Mesothelial cell of epicardium (in vitro differentiated cells): ENCODE measurements around the gene GPR155. TPM values are rescaled to one million over a fixed set of nuclear protein-coding genes. Genes with fewer than 3 reads are reported as not detected.
"Not testable (repeated sequence)": the region's sequence is repeated elsewhere in the genome, so short reads cannot be mapped to it uniquely, and the experiment has no call there.

Source experiments
- DNase-seq, 2 experiments: peaks; one replicate each; pipeline ENCODE4 v3.0.0; 2021; ENCODE audit warnings: low spot score in 2 of 2; ENCODE audit not compliant: unreplicated experiment in 2 of 2
- H3K27ac Mint-ChIP-seq: 2 replicates; pipeline ENCODE4 v1.8.0; 2021; ENCODE audit warnings: mixed read lengths
- H3K27me3 Mint-ChIP-seq: 2 replicates; pipeline ENCODE4 v1.8.0; 2021; ENCODE audit warnings: low read depth, mixed read lengths
- H3K36me3 Mint-ChIP-seq: 2 replicates; pipeline ENCODE4 v1.8.0; 2021; ENCODE audit warnings: mixed read lengths
- H3K4me1 Mint-ChIP-seq: 2 replicates; pipeline ENCODE4 v1.8.0; 2021; ENCODE audit warnings: mixed read lengths
- H3K4me3 Mint-ChIP-seq: 2 replicates; pipeline ENCODE4 v1.8.0; 2021; ENCODE audit warnings: mild to moderate bottlenecking, moderate library complexity, mixed read lengths
- H3K9me3 Mint-ChIP-seq: 2 replicates; pipeline ENCODE4 v1.8.0; 2021; ENCODE audit warnings: mixed read lengths
- total RNA-seq: library from RNA; stranded (reverse); gene quantifications from 3 replicates; pipeline ENCODE4 v1.2.1, GENCODE V29; 2021
- TF ChIP-seq, protein P1 (sequence below): fragments of 200-600 bp; sonication (generic); IDR thresholded peaks from one replicate; pipeline ENCODE4 v1.5.0; 2021; ENCODE audit warnings: antibody characterized with exemption; ENCODE audit not compliant: unreplicated experiment

The GPR155 gene
- total RNA-seq, 1 donor from 2014 or later = 4.4 TPM

DNA sequence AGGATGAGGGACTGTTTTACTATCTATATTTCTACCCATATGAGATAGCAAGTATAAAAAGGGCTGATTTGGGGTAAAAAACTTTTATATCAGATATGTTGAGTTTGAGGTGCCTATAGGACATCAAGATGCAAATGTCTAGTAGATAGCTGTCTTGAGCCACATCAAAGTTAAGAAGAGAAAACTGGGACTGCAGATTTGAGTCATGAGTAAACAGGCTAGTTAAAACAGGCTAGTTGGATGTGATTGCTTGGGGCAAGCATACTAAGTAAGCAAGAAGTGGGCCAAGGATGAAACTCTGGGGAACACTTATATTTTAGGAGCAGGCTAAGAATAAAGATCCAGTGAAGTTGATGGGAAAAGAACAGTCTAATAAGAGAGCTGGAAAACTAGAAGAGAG lies 94.1 kb downstream of the GPR155 start:
- no peak for DNase-seq
- no peak overlapping the region for H3K27ac Mint-ChIP-seq
- H3K36me3 Mint-ChIP-seq = peaks cover 22% of the 10 kb centered on the region
- H3K4me1 Mint-ChIP-seq = peaks cover 33% of the 10 kb centered on the region
- H3K4me3 Mint-ChIP-seq = no peak overlapping the region
- H3K27me3 Mint-ChIP-seq = no peaks in the 10 kb centered on the region
- H3K9me3 Mint-ChIP-seq = no peaks in the 10 kb centered on the region
- TF ChIP-seq, protein P1, sequence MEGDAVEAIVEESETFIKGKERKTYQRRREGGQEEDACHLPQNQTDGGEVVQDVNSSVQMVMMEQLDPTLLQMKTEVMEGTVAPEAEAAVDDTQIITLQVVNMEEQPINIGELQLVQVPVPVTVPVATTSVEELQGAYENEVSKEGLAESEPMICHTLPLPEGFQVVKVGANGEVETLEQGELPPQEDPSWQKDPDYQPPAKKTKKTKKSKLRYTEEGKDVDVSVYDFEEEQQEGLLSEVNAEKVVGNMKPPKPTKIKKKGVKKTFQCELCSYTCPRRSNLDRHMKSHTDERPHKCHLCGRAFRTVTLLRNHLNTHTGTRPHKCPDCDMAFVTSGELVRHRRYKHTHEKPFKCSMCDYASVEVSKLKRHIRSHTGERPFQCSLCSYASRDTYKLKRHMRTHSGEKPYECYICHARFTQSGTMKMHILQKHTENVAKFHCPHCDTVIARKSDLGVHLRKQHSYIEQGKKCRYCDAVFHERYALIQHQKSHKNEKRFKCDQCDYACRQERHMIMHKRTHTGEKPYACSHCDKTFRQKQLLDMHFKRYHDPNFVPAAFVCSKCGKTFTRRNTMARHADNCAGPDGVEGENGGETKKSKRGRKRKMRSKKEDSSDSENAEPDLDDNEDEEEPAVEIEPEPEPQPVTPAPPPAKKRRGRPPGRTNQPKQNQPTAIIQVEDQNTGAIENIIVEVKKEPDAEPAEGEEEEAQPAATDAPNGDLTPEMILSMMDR = no peak

DNA sequence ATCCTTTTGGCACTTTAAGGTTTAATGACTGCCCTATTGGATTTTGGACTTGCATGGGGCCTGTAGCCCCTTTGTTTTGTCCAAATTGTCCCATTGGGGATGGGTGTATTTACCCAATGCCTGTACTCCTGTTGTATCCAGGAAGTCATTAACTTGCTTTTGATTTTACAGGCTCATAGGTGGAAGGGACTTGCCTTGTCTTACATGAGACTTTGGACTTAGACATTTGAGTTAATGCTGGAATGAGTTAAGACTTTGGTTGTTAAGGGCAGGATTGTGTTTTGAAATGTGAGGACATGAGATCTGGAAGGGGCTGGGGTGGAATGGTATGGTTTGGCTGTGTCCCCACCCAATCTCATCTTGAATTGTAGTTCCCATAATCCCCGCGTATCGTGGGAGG lies 96.5 kb downstream of the GPR155 start:
- H3K9me3 Mint-ChIP-seq, H3K27me3 Mint-ChIP-seq, H3K27ac Mint-ChIP-seq, H3K4me3 Mint-ChIP-seq, DNase-seq: not testable (repeated sequence)
- Mint-ChIP-seq H3K36me3 (peaks cover 33% of the 10 kb centered on the region), H3K4me1 (peaks cover 22% of the 10 kb centered on the region)

DNA sequence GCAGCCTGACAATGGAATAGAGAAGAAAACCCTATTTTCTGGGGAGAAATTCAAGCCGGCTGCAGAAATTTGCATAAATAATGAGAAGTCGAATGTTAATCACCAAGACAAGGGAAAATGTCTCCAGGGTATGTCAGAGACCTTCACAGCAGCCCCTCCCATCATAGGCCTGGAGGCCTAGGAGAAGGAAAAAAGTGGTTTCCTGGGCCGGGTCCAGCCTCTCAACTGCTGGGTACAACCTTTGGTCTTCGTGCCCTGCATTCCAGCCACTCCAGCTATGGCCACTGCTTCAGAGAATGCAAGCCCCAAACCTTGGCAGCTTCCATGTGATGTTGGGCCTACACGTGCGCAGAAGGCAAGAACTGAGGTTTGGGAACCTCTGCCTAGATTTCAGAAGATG lies 97.3 kb downstream of the GPR155 start:
- H3K27ac Mint-ChIP-seq = no peak overlapping the region
- H3K27me3 Mint-ChIP-seq = no peaks in the 10 kb centered on the region
- H3K4me1 Mint-ChIP-seq = peaks cover 16% of the 10 kb centered on the region
- TF ChIP-seq, protein P1 = no peak
- no peaks in the 10 kb centered on the region for H3K9me3 Mint-ChIP-seq
- H3K4me3 Mint-ChIP-seq = no peak overlapping the region
- H3K36me3 Mint-ChIP-seq = peaks cover 35% of the 10 kb centered on the region
- DNase-seq = no peak

DNA sequence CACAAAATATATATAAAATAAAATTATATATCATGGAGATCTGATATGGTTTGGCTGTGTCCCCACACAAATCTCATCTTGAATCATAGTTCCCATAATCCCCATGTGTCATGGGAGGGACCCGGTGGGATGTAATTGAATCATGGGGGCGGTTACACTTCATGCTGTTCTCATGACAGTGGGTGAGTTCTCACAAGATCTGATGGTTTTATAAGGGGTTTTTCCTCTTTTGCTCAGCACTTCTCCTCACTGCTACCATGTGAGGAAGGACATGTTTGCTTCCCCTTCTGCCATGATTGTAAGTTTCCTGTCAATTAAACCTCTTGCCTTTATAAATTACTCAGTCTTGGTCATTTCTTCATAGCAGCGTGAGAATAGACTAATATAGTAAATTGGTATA lies 98.1 kb downstream of the GPR155 start:
- H3K4me1 Mint-ChIP-seq, H3K27ac Mint-ChIP-seq, H3K4me3 Mint-ChIP-seq, DNase-seq, H3K9me3 Mint-ChIP-seq, H3K27me3 Mint-ChIP-seq: not testable (repeated sequence)
- H3K36me3 Mint-ChIP-seq = peaks cover 41% of the 10 kb centered on the region

DNA sequence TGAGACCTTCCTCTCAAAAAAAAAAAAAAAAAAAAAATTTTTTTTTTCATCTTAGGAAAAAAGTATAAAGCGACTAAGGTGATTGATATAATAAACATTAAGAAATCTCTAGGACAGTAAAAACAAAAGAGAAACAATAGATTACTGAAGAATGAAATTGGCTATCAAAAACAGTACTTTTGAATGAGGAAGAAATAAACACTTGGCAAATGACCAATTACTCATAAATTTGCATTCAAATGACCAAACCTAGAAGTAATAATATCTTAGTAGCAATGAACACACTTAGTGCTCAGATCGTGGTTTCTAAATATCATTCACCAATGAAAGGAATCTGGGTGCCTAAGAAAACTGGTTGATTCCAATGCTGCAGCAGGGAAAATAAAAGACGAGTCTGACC lies 101.6 kb downstream of the GPR155 start:
- no peak for DNase-seq
- TF ChIP-seq, protein P1 = no peak
- no peaks in the 10 kb centered on the region for H3K4me1 Mint-ChIP-seq

DNA sequence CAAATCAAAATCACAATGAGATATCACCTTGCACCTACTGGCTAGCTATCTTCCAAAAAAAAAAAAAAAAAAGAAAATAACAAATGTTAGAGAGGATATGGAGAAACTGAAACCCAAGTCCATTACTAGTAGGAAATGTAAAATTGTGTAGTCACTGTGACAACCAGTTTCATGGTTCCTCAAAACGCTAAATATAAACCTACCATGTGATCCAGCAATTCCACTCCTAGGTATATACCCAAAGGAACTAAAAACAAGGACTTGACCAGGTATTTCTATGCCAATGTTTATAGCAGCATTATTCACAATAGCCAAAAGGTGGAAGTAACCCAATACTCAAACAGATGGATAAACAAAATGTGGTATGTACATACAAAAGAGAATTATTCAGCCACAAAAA lies 103.0 kb downstream of the GPR155 start:
- Mint-ChIP-seq H3K4me3 (no peak overlapping the region), H3K4me1 (no peaks in the 10 kb centered on the region), H3K9me3 (peaks cover 3% of the 10 kb centered on the region), H3K27ac (no peak overlapping the region), H3K36me3 (peaks cover 26% of the 10 kb centered on the region), H3K27me3 (no peaks in the 10 kb centered on the region)
- TF ChIP-seq, protein P1 = no peak
- no peak for DNase-seq

More for the DNA sequence above, 101.6 kb downstream of the GPR155 start:
- Mint-ChIP-seq H3K27ac (no peak overlapping the region), H3K9me3 (peaks cover 3% of the 10 kb centered on the region), H3K4me3 (no peak overlapping the region), H3K27me3 (no peaks in the 10 kb centered on the region), H3K36me3 (peaks cover 28% of the 10 kb centered on the region)

Other genes starting within 250 kb of the GPR155 start
- 83.9 to 94.2 TPM (median 87.3 TPM) in 3 replicates for gene OLA1, start 238.5 kb downstream of the GPR155 start, total RNA-seq
- 1.1 to 1.4 TPM (median 1.3 TPM) in 3 replicates for gene SP9, start 152.1 kb downstream of the GPR155 start, total RNA-seq
- gene SCRN3, start 91.3 kb downstream of the GPR155 start, total RNA-seq = 26.5 to 29.0 TPM (median 26.8 TPM) in 3 replicates
- 19.0 to 21.1 TPM (median 20.6 TPM) in 3 replicates for gene WIPF1, start 110.8 kb upstream of the GPR155 start, total RNA-seq